ENCODE measurements around the gene THEMIS.

- no peak for TF ChIP-seq REST (tag by site-specific recombination; IDR thresholded peaks at IDR 0.05)
- no peak for TF ChIP-seq MYNN (tag by site-specific recombination; IDR thresholded peaks at IDR 0.05; ENCODE audit: borderline replicate concordance)
- no peak for TF ChIP-seq ZNF561 (tag by site-specific recombination; IDR thresholded peaks at IDR 0.05; ENCODE audit: borderline replicate concordance)
- no peak for TF ChIP-seq ZNF132 (tag by site-specific recombination; IDR thresholded peaks at IDR 0.05; ENCODE audit: borderline replicate concordance)
- no peak for TF ChIP-seq ZSCAN16 (tag by site-specific recombination; IDR thresholded peaks at IDR 0.05)
- TF ChIP-seq ZBTB26 (tag by site-specific recombination; optimal IDR thresholded peaks at IDR 0.05) = no peak
- no peak for TF ChIP-seq GFI1B (tag by site-specific recombination; IDR thresholded peaks at IDR 0.05)
- no peak for TF ChIP-seq ZNF350 (tag by site-specific recombination; IDR thresholded peaks at IDR 0.05)
- no peak for TF ChIP-seq ZNF274 (IDR thresholded peaks at IDR 0.05; ENCODE audit: low read length)
- no peak for TF ChIP-seq ZNF274 (tag by site-specific recombination; IDR thresholded peaks at IDR 0.05; ENCODE audit: borderline replicate concordance)
- TF ChIP-seq REPIN1 (tag by site-specific recombination; IDR thresholded peaks at IDR 0.05; ENCODE audit: low read depth) = no peak
- TF ChIP-seq ZSCAN5A (tag by site-specific recombination; IDR thresholded peaks at IDR 0.05) = no peak
- TF ChIP-seq ZBTB17 (tag by site-specific recombination; IDR thresholded peaks at IDR 0.05) = no peak
Observed at GRCh38 chr6:127941228-127941627, 40.4 kb upstream of the THEMIS start.
